ENCODE data around the gene GBP6.
A peak's percentile ranks its signal among the peaks of the same experiment; 100 is the strongest.
"Not testable (repeated sequence)": the region's sequence is repeated elsewhere in the genome, so short reads cannot be mapped to it uniquely, and the experiment has no call there.

The GBP6 gene

DNA sequence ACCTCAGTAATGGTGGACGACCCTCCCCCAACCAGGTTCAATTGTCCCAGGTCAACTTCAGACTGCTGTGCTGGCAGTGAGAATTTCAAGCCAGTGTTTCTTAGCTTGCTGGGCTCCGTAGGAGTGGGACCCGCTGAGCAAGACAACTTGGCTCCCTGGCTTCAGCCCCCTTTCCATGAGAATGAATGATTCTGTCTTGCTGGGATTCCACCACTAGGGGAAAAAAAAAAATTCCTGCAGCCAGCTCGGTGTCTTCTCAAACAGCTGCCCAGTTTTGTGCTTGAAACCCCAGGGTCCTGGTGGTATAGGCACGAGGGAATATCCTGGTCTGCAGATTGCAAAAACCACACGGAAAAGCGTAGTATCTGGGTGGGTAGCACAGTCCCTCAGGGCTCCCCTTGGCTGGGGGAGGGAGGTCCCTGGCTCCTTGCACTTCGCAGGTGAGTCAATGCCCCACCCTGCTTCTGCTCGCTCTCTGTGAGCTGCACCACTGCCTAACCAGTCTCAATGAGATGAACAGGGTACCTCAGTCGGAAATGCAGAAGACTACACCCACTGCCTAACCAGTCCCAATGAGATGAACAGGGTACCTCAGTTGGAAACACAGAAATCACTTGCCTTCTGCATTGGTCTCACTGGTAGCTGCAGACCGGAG lies 41.5 kb downstream of the GBP6 start:
- no peaks in the 10 kb centered on the region for H3K27me3 ChIP-seq (ENCODE audit: control insufficient read depth in 1 of 2, insufficient read depth in 2 of 2, low read length in 2 of 2)
- H3K4me1 ChIP-seq (ENCODE audit: control insufficient read depth, insufficient read depth, low read length) = no peaks in the 10 kb centered on the region
- no peak overlapping the region for H3K9ac ChIP-seq (ENCODE audit: low read length in 2 of 2)

DNA sequence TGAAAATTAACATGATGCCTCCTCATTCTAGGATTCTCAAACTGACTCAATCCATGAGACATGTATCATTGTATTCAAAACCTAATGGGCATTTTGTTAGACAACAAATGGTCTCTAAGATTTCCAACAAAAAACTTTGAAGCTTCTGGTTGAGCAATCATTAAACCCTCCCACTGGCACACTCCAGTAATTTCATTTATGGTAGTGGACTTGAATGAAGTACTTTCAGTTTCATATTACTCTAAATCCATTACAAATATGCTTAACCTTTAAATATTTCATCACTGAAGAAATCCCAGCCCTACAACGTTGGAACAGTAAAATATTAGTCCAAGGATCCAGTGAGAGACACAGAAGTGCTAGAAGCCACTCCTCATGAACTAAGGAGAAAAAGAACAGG lies 43.5 kb downstream of the GBP6 start:
- Histone ChIP-seq H3K9ac (ENCODE audit: low read length in 2 of 2) (peak overlapping the region in 1 of 2 donors; percentile 55), H3K36me3 (ENCODE audit: control insufficient read depth in 2 of 2, insufficient read depth in 2 of 2, low read length in 2 of 2) (no peaks in the 10 kb centered on the region), H3K4me1 (ENCODE audit: control insufficient read depth, insufficient read depth, low read length) (no peaks in the 10 kb centered on the region), H3K9me3 (ENCODE audit: control insufficient read depth in 2 of 2, low read length in 2 of 2) (no peaks in the 10 kb centered on the region), H3K27ac (ENCODE audit: low read length) (no peak overlapping the region), H3K27me3 (ENCODE audit: control insufficient read depth in 1 of 2, insufficient read depth in 2 of 2, low read length in 2 of 2) (no peaks in the 10 kb centered on the region), H3K4me3 (ENCODE audit: low read length in 2 of 2) (peak overlapping the region; percentile 52 to 62)

More for the DNA sequence above, 41.5 kb downstream of the GBP6 start:
- H3K4me3 ChIP-seq (ENCODE audit: low read length in 2 of 2) = no peak overlapping the region
- H3K27ac ChIP-seq (ENCODE audit: low read length) = no peak overlapping the region
- H3K36me3 ChIP-seq (ENCODE audit: control insufficient read depth in 2 of 2, insufficient read depth in 2 of 2, low read length in 2 of 2) = no peaks in the 10 kb centered on the region
- H3K9me3 ChIP-seq (ENCODE audit: control insufficient read depth in 2 of 2, low read length in 2 of 2) = no peaks in the 10 kb centered on the region

DNA sequence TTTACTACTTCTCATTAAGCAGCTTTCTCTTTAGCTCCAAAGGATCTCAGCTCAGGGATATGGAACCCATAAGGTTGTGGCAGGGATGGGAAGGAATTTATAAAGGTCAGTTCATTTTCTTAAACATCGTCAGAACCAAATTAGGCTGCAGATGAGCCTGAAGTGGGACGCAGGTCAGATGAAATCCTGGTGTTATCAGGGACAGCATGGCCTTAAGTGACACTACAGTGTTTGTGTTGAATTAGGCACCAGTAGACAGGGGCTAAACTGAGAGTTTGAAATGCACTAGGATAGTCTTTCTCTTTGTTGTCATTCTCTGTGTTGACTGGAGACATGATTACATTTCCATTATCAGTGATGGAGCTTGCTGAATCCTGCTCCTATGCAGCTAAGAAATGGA lies 43.9 kb downstream of the GBP6 start:
- peak overlapping the region in 1 of 2 donors; percentile 55 for H3K9ac ChIP-seq (ENCODE audit: low read length in 2 of 2)
- H3K27ac ChIP-seq (ENCODE audit: low read length) = not testable (repeated sequence)
- H3K4me3 ChIP-seq (ENCODE audit: low read length in 2 of 2) = peak overlapping the region; percentile 52 to 62

DNA sequence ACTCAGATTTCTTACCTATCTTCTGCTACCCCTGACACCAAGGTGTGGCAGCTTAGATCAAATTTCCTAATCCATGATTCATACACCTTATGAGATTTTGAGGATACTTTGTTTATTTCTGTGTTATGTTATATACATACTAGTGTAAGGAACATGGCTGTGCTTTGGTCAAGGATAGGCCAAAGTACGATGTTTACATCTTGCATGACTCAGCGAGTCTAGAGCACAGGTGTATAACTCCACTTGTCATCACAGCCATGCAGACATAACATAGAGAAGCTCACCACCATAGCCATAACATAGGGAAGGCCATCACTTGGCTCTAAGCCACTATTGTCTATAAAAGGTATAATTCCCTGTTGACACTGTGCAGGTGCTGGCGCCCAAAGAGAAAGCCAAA lies 61.2 kb downstream of the GBP6 start:
- Histone ChIP-seq H3K4me3 (ENCODE audit: low read length in 2 of 2) (no peak overlapping the region), H3K27me3 (ENCODE audit: control insufficient read depth in 1 of 2, insufficient read depth in 2 of 2, low read length in 2 of 2) (no peaks in the 10 kb centered on the region), H3K9me3 (ENCODE audit: control insufficient read depth in 2 of 2, low read length in 2 of 2) (no peaks in the 10 kb centered on the region), H3K4me1 (ENCODE audit: control insufficient read depth, insufficient read depth, low read length) (no peaks in the 10 kb centered on the region), H3K9ac (ENCODE audit: low read length in 2 of 2) (no peak overlapping the region), H3K27ac (ENCODE audit: low read length) (no peak overlapping the region), H3K36me3 (ENCODE audit: control insufficient read depth in 2 of 2, insufficient read depth in 2 of 2, low read length in 2 of 2) (no peaks in the 10 kb centered on the region)

More for the DNA sequence above, 43.9 kb downstream of the GBP6 start:
- H3K9me3 ChIP-seq (ENCODE audit: control insufficient read depth in 2 of 2, low read length in 2 of 2); H3K4me1 ChIP-seq (ENCODE audit: control insufficient read depth, insufficient read depth, low read length); H3K36me3 ChIP-seq (ENCODE audit: control insufficient read depth in 2 of 2, insufficient read depth in 2 of 2, low read length in 2 of 2); H3K27me3 ChIP-seq (ENCODE audit: control insufficient read depth in 1 of 2, insufficient read depth in 2 of 2, low read length in 2 of 2): not testable (repeated sequence)

DNA sequence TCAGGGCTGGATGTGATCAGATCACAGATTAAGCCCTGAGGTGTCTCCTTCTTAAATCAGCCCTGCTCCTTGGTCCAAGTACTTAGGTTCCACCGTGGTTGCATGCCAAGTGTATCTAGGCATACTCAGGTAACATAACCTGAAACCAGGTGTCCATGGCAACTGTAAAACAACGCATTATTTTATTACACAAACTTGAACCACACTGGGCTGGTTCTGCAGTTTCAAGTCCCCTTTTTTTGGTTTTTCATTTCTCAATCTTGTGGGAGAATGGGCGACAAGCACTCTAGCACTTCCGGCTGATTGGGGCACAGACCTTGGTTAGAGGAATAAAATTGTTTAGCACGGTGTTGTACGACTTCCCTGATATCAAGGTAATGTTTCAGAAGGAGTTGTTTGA lies 65.2 kb downstream of the GBP6 start:
- Histone ChIP-seq H3K9me3 (ENCODE audit: control insufficient read depth in 2 of 2, low read length in 2 of 2) (no peaks in the 10 kb centered on the region), H3K27me3 (ENCODE audit: control insufficient read depth in 1 of 2, insufficient read depth in 2 of 2, low read length in 2 of 2) (no peaks in the 10 kb centered on the region)

DNA sequence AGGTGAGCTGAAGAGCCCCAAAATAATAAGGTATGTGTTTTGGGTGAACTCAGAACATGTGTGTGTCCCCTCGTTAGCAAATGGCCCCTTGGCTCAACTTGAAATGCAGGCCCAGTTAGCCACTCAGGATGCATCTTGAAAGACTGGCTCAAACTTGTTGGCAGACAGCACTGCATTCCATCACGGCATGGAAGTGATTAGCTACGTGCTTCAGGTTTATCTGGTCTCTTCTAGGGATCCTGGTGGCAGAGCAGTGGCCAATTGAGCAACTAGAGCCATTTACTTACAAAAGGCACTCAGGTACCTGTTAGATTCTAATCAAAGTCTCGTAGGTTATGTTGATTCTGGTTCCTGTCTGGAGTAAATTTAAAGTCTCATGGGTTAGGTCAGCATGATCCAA lies 65.8 kb downstream of the GBP6 start:
- not testable (repeated sequence) for H3K9me3 ChIP-seq (ENCODE audit: control insufficient read depth in 2 of 2, low read length in 2 of 2); H3K4me3 ChIP-seq (ENCODE audit: low read length in 2 of 2); H3K4me1 ChIP-seq (ENCODE audit: control insufficient read depth, insufficient read depth, low read length); H3K9ac ChIP-seq (ENCODE audit: low read length in 2 of 2); H3K36me3 ChIP-seq (ENCODE audit: control insufficient read depth in 2 of 2, insufficient read depth in 2 of 2, low read length in 2 of 2); H3K27me3 ChIP-seq (ENCODE audit: control insufficient read depth in 1 of 2, insufficient read depth in 2 of 2, low read length in 2 of 2); H3K27ac ChIP-seq (ENCODE audit: low read length)

More for the DNA sequence above, 65.2 kb downstream of the GBP6 start:
- Histone ChIP-seq H3K27ac (ENCODE audit: low read length) (no peak overlapping the region), H3K4me1 (ENCODE audit: control insufficient read depth, insufficient read depth, low read length) (no peaks in the 10 kb centered on the region), H3K36me3 (ENCODE audit: control insufficient read depth in 2 of 2, insufficient read depth in 2 of 2, low read length in 2 of 2) (no peaks in the 10 kb centered on the region), H3K9ac (ENCODE audit: low read length in 2 of 2) (no peak overlapping the region), H3K4me3 (ENCODE audit: low read length in 2 of 2) (no peak overlapping the region)

DNA sequence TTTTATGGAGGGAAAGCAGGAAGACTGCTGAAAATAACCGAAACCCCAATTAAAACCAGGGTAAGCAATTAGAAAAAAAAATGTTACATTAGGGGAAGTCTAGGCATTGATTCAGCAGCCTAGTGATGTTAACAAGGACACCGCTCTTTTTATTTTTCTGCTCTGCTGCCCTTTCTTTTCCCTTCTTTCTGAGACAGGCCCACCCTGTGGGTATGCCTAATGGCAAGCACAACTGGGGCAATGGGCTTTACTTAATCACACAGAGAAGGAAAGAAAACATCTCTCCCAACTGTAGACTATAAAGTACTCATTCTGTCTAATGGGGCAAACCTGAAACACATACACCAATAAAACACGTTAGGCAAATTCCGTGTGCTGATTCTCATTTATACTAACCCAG lies 69.6 kb downstream of the GBP6 start:
- Histone ChIP-seq H3K27ac (ENCODE audit: low read length) (no peak overlapping the region), H3K4me3 (ENCODE audit: low read length in 2 of 2) (no peak overlapping the region), H3K27me3 (ENCODE audit: control insufficient read depth in 1 of 2, insufficient read depth in 2 of 2, low read length in 2 of 2) (no peaks in the 10 kb centered on the region), H3K4me1 (ENCODE audit: control insufficient read depth, insufficient read depth, low read length) (no peaks in the 10 kb centered on the region), H3K36me3 (ENCODE audit: control insufficient read depth in 2 of 2, insufficient read depth in 2 of 2, low read length in 2 of 2) (no peaks in the 10 kb centered on the region), H3K9me3 (ENCODE audit: control insufficient read depth in 2 of 2, low read length in 2 of 2) (no peaks in the 10 kb centered on the region), H3K9ac (ENCODE audit: low read length in 2 of 2) (no peak overlapping the region)

DNA sequence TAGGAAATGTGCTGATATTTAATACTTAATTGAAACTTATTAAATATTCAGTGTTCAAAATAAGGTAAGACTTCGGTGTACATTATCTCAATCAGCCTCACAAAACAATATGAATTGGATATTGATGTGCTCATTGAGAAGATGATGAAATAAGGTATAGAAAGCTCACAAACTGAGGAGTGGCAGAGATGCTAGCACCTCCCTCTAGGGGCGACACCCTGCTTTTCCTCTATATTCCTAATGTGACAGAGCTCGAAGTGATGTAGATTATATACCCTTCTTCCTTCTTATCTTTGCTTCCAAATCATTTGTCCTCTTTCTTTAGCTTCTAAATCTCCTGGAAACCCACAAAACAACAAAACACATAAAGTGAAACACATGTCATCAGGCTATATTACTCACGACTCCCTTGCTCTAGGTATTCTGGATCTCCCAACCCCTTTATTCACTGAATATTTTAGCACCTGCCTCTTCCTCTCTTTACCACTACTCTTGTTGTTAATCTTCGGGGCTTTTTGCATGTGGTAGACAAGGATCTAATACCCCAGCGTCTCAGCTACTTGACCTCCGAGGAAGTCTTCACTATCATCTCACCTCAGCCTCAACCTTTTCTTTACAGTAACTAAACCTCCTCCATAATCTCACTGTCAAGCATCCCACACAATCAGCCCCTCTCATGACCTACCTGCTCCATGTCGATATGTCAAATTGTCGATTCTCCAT lies 70.4 kb downstream of the GBP6 start:
- H3K27me3 ChIP-seq (ENCODE audit: control insufficient read depth in 1 of 2, insufficient read depth in 2 of 2, low read length in 2 of 2); H3K4me1 ChIP-seq (ENCODE audit: control insufficient read depth, insufficient read depth, low read length); H3K9ac ChIP-seq (ENCODE audit: low read length in 2 of 2): not testable (repeated sequence)

More for the DNA sequence above, 70.4 kb downstream of the GBP6 start:
- not testable (repeated sequence) for H3K9me3 ChIP-seq (ENCODE audit: control insufficient read depth in 2 of 2, low read length in 2 of 2); H3K27ac ChIP-seq (ENCODE audit: low read length); H3K36me3 ChIP-seq (ENCODE audit: control insufficient read depth in 2 of 2, insufficient read depth in 2 of 2, low read length in 2 of 2); H3K4me3 ChIP-seq (ENCODE audit: low read length in 2 of 2)

Measured in stomach smooth muscle (tissue), 2 donors.